HG02973 (cell line): Measurements from ENCODE around the gene SLC25A34.
"Not testable (repeated sequence)": the region's sequence is repeated elsewhere in the genome, so short reads cannot be mapped to it uniquely, and the experiment has no call there.

Experiments
- ATAC-seq: cut with Tn5 transposase; IDR thresholded peaks from one replicate; pipeline ENCODE4 v1.9.1; 2021; ENCODE audit warnings: moderate library complexity; ENCODE audit not compliant: unreplicated experiment

The SLC25A34 gene

GRCh38 chr1:15736038-15736891 is at the start of gene SLC25A34:
SLC25A34 (plus strand) TSS chr1:15736258; CDS start chr1:15736486, 228 bp downstream.
- no peak for ATAC-seq

- ATAC-seq, result no peak
Measured at GRCh38 chr1:15687446-15687845, 48.6 kb upstream of the SLC25A34 start.

- ATAC-seq, result no peak
Measured at GRCh38 chr1:15690317-15690716, 45.7 kb upstream of the SLC25A34 start.

- no peak for ATAC-seq
Measured at GRCh38 chr1:15691434-15692032, 44.5 kb upstream of the SLC25A34 start.

GRCh38 chr1:15692121-15692682 is 43.9 kb upstream of the SLC25A34 start:
- ATAC-seq, result no peak

- ATAC-seq, result no peak
Measured at GRCh38 chr1:15693371-15693770, 42.7 kb upstream of the SLC25A34 start.

- ATAC-seq, result peak; percentile 78
Measured at GRCh38 chr1:15696956-15697521, 39.0 kb upstream of the SLC25A34 start.

GRCh38 chr1:15698201-15698600 is 37.9 kb upstream of the SLC25A34 start:
- ATAC-seq, result no peak

- ATAC-seq, result not testable (repeated sequence)
Measured at GRCh38 chr1:15699321-15699720, 36.7 kb upstream of the SLC25A34 start.

GRCh38 chr1:15700508-15700907 is 35.5 kb upstream of the SLC25A34 start:
- ATAC-seq, result no peak

GRCh38 chr1:15701784-15702183 is 34.3 kb upstream of the SLC25A34 start:
- ATAC-seq, result no peak

- ATAC-seq, result no peak
Measured at GRCh38 chr1:15702722-15703550, 33.1 kb upstream of the SLC25A34 start.

GRCh38 chr1:15703562-15703961 is 32.5 kb upstream of the SLC25A34 start:
- ATAC-seq, result no peak

GRCh38 chr1:15704526-15705183 is 31.4 kb upstream of the SLC25A34 start:
- ATAC-seq, result no peak

GRCh38 chr1:15705184-15705566 is 30.9 kb upstream of the SLC25A34 start:
- ATAC-seq, result no peak

GRCh38 chr1:15706751-15707150 is 29.3 kb upstream of the SLC25A34 start:
- no peak for ATAC-seq

- no peak for ATAC-seq
Measured at GRCh38 chr1:15707239-15707925, 28.7 kb upstream of the SLC25A34 start.

- no peak for ATAC-seq
Measured at GRCh38 chr1:15708486-15709137, 27.4 kb upstream of the SLC25A34 start.

- ATAC-seq, result no peak
Measured at GRCh38 chr1:15709226-15709625, 26.8 kb upstream of the SLC25A34 start.
